HUES6 (cell line): ENCODE data around the gene OR4K5.
"Not testable (repeated sequence)": the region's sequence is repeated elsewhere in the genome, so short reads cannot be mapped to it uniquely, and the experiment has no call there.

Experiments
- H3K27ac ChIP-seq: 2 replicates; pipeline ENCODE4 v1.7.0; 2013; ENCODE audit warnings: low read depth, mild to moderate bottlenecking, low read length, inconsistent platforms
- H3K27me3 ChIP-seq: 2 replicates; pipeline ENCODE4 v1.6.1; 2013; ENCODE audit warnings: low read length; ENCODE audit not compliant: control insufficient read depth, insufficient read depth
- H3K36me3 ChIP-seq: 2 replicates; pipeline ENCODE4 v1.6.1; 2013; ENCODE audit warnings: low read length; ENCODE audit not compliant: control insufficient read depth, insufficient read depth
- H3K4me1 ChIP-seq: 2 replicates; pipeline ENCODE4 v1.6.1; 2013; ENCODE audit warnings: low read length; ENCODE audit not compliant: control insufficient read depth, insufficient read depth
- H3K4me3 ChIP-seq: 2 replicates; pipeline ENCODE4 v1.5.1; 2013; ENCODE audit warnings: low read depth, low read length
- H3K9ac ChIP-seq: one replicate; pipeline ENCODE4 v1.6.1; 2013; ENCODE audit warnings: mild to moderate bottlenecking, low read length
- H3K9me3 ChIP-seq: 2 replicates; pipeline ENCODE4 v1.6.1; 2013; ENCODE audit warnings: low read depth, low read length; ENCODE audit not compliant: control insufficient read depth, insufficient read depth

OR4K5 gene

GRCh38 chr14:19917955-19918518, 2.4 kb upstream of the OR4K5 start:
- Histone ChIP-seq H3K9me3 (peaks cover 32% of the 10 kb centered on the region; the same call in 1 of the 2 replicates), H3K27ac (no peak overlapping the region), H3K27me3 (no peaks in the 10 kb centered on the region), H3K36me3 (no peaks in the 10 kb centered on the region), H3K9ac (no peak overlapping the region), H3K4me3 (no peak overlapping the region), H3K4me1 (no peaks in the 10 kb centered on the region)

DNA sequence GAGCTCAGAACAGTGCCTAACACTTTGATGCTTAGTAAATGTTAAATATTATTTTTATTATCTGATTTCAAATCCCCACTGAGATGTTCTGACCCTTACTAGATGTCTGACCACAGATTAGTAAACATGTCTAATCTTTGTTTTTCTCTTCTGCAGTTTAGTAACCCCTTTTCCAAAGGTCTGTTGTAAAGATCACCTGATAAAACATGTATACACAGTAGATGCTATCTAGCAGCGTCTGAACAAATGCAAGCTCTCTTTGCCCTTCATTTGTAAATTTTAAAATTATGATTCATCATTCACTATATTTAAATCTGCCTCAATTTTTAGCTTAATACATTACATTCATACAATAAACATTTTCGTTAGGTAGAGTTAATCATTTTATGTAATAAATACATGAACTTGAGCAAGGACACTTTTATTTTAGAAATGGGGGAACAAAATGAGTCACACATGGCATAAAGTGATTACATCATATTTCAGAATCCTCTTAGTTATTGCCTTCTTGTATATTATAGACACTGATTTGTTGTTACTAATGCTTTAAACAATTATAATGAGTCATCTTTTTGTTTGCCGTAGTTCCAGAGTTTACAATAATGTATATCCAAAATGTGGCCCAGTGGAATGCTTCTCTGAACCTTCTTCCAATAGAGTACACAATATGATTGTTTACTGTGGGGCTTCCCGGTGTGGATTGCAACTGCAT, 1.7 kb upstream of the OR4K5 start:
- no peak overlapping the region for H3K4me3 ChIP-seq
- no peaks in the 10 kb centered on the region for H3K27me3 ChIP-seq
- H3K4me1 ChIP-seq: no peaks in the 10 kb centered on the region
- H3K9me3 ChIP-seq: peaks cover 32% of the 10 kb centered on the region; the same call in 1 of the 2 replicates
- H3K36me3 ChIP-seq: no peaks in the 10 kb centered on the region
- no peak overlapping the region for H3K27ac ChIP-seq
- H3K9ac ChIP-seq: no peak overlapping the region

- no peaks in the 10 kb centered on the region for H3K36me3 ChIP-seq
- H3K4me1 ChIP-seq: no peaks in the 10 kb centered on the region
Measured at GRCh38 chr14:19930617-19931016, 10.2 kb downstream of the OR4K5 start, which contains the start of gene OR4K1. TSS of gene OR4K1 (plus strand) at chr14:19930917. CDS start at chr14:19935667, 4,750 bp downstream.

GRCh38 chr14:19941668-19942067, 21.3 kb downstream of the OR4K5 start:
- H3K9me3 ChIP-seq: peaks cover 23% of the 10 kb centered on the region; the same call in 1 of the 2 replicates
- H3K9ac ChIP-seq: no peak overlapping the region
- no peaks in the 10 kb centered on the region for H3K36me3 ChIP-seq
- no peaks in the 10 kb centered on the region for H3K4me1 ChIP-seq
- H3K27me3 ChIP-seq: no peaks in the 10 kb centered on the region
- no peak overlapping the region for H3K4me3 ChIP-seq
- no peak overlapping the region for H3K27ac ChIP-seq

More at GRCh38 chr14:19930617-19931016, 10.2 kb downstream of the OR4K5 start, which contains the start of gene OR4K1:
- Histone ChIP-seq H3K9me3 (peaks cover 29% of the 10 kb centered on the region; the same call in 1 of the 2 replicates), H3K4me3 (no peak within 1 kb of the TSS), H3K9ac (no peak within 1 kb of the TSS), H3K27me3 (no peaks in the 10 kb centered on the region), H3K27ac (no peak within 1 kb of the TSS)

DNA sequence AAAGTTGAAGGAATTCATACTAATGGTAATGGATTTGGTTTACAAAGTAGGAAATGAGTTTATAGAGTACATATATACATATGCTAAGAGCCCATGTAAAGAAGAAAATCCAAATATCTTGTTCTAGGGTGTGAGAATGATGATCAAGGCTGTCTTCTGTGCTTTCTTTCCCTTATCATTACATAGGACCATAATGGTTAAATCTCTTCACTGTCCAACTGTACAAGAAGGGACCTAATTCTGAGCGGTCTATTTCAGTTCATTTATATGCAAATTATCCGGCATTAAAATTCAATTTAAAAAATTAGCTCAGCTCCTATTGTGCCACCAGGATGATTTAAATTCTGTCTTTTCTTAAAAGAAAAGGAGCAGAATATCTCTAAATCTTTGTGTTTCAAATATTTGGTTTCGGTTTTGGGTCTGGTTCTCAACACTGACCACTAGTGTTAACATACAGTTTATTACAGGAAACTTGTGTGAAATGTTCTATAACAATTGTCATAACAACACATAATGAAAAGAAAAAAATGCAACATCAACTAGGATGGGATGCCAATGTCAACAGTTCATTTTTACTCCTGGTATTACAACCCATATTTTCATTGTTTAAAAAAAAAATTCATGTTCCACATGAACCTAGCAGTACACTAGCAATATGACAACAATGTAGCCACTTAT, 27.1 kb downstream of the OR4K5 start:
- no peak overlapping the region for H3K27ac ChIP-seq
- H3K27me3 ChIP-seq: no peaks in the 10 kb centered on the region
- no peaks in the 10 kb centered on the region for H3K36me3 ChIP-seq
- H3K4me1 ChIP-seq: no peaks in the 10 kb centered on the region
- H3K4me3 ChIP-seq: no peak overlapping the region
- H3K9ac ChIP-seq: no peak overlapping the region
- peaks cover 27% of the 10 kb centered on the region; the same call in 1 of the 2 replicates for H3K9me3 ChIP-seq

DNA sequence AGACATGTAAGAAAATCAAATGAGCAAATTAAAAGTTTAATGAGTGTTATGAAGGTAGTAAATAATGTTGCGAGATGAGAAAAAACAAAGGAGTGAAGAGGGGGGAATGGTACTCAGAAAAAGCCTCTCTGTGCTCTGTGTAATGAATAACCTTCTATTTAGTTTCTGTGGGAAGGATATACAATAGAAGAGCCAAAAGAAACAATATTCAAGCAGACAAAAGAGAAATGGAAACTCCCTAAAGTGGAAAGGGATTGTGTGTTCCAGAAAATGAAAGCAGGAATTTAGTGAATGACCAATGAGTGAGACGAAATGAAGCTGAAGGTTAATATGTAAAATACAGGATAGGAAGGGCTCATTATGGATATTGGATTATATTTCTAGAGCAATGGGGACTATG, 28.8 kb downstream of the OR4K5 start:
- no peak overlapping the region for H3K9ac ChIP-seq
- H3K9me3 ChIP-seq: peaks cover 27% of the 10 kb centered on the region; the same call in 1 of the 2 replicates
- no peak overlapping the region for H3K4me3 ChIP-seq

DNA sequence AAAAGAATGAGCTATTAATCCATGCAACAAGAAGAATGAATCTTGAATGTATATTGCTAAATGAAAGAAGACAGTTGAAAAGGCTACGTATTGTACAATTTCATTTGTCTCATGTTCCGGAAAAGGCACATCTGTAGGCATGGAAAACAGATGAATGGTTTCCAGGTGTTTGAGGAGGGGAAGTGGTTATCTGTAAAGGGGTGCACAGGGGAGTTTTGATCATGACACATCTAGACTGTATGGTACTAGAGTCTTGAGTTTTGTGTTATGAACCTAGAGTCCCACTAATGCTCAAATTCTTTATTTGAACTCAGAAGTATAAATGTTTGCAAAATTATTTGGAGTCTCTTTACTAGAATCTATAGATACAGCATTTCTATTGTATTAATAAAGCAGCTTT, 49.3 kb downstream of the OR4K5 start:
- H3K27me3 ChIP-seq, H3K9ac ChIP-seq, H3K9me3 ChIP-seq, H3K36me3 ChIP-seq, H3K27ac ChIP-seq, H3K4me3 ChIP-seq, H3K4me1 ChIP-seq: not testable (repeated sequence)

More for the DNA sequence above, 28.8 kb downstream of the OR4K5 start:
- Histone ChIP-seq H3K27ac (no peak overlapping the region), H3K4me1 (no peaks in the 10 kb centered on the region), H3K36me3 (no peaks in the 10 kb centered on the region), H3K27me3 (no peaks in the 10 kb centered on the region)
